NB4 (cell line): ENCODE data around the gene ADAMTS12.

ENCODE experiments used
- MAX ChIP-seq: IDR thresholded peaks from 2 replicates; pipeline ENCODE4 v1.6.1; 2011; ENCODE audit warnings: low read depth, low read length
- POLR2A ChIP-seq: IDR thresholded peaks from 2 replicates; pipeline ENCODE4 v1.6.1; 2011; ENCODE audit warnings: mild to moderate bottlenecking; ENCODE audit not compliant: insufficient read length; ENCODE audit errors: extremely low read depth
- TF ChIP-seq, protein P1 (sequence below): IDR thresholded peaks from one replicate; pipeline ENCODE4 v1.5.1; 2012; ENCODE audit warnings: low read depth, low read length

DNA sequence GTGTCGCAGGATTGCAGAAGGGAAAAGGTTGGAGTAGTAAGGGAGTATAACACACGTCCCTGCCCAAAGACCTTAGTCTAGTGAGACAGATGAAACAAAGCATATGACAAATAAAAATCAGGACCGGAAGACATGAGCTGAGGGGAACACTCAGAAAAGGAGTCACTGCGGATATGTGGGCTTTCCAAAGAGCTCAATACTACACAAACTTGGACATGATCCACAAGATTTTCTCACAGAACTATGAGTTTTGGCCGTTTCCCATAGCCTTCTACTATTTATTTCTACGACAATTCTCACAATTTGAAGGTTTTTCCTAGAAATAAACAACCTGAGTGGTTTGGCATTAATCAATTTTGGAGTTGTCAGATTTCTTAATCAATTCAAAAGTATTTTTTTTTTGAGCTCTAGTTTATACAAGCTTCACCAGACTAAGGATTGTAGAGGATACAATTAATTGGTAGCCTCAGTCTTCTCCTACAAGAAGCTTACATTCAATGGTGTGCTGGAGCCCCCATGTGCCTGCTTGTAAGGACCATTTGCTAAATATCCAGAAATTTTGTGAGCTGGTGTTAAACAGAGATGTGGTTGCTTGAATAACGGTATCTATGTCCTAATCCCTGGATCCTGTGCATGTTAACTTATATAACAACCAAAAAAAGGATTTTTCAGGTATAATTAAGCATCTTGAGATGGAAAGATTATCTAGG is 91.4 kb downstream of the ADAMTS12 start:
- TF ChIP-seq POLR2A: no peak
- TF ChIP-seq, protein P1, sequence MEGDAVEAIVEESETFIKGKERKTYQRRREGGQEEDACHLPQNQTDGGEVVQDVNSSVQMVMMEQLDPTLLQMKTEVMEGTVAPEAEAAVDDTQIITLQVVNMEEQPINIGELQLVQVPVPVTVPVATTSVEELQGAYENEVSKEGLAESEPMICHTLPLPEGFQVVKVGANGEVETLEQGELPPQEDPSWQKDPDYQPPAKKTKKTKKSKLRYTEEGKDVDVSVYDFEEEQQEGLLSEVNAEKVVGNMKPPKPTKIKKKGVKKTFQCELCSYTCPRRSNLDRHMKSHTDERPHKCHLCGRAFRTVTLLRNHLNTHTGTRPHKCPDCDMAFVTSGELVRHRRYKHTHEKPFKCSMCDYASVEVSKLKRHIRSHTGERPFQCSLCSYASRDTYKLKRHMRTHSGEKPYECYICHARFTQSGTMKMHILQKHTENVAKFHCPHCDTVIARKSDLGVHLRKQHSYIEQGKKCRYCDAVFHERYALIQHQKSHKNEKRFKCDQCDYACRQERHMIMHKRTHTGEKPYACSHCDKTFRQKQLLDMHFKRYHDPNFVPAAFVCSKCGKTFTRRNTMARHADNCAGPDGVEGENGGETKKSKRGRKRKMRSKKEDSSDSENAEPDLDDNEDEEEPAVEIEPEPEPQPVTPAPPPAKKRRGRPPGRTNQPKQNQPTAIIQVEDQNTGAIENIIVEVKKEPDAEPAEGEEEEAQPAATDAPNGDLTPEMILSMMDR: no peak
- TF ChIP-seq MAX: no peak
